ENCODE measurements around the gene GSE1.

GSE1 gene

DNA sequence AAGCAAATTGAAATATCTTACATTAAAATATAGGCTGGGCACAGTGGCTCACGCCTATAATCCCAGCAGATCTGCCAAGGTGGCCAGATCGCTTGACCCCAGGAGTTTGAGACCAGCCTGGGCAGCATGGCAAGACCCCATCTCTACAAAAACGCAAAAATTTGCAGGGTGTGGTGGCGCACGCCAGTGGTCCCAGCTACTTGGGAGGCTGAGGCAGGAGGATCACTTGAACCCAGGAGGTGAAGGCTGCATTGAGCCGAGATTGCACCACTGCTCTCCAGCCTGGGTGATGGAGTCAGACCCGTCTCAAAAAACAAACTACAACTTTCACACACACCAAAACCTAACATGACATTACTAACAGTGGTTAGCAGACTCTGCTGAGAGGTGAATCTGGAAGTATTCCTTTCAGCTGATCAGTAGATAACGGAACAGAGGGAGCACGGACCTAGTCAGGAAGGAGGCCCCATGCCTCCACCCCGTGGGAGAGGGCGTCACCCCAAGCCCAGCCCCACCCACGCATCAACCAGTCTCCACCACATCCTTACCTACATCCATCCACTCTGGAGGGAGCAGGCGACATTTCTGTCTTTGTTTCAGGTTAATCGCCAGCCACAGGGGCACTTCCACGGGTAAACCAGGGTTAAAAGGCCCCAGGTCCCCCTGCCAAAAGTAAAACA lies 73.9 kb downstream of the GSE1 start:
- no peak for DNase-seq

DNA sequence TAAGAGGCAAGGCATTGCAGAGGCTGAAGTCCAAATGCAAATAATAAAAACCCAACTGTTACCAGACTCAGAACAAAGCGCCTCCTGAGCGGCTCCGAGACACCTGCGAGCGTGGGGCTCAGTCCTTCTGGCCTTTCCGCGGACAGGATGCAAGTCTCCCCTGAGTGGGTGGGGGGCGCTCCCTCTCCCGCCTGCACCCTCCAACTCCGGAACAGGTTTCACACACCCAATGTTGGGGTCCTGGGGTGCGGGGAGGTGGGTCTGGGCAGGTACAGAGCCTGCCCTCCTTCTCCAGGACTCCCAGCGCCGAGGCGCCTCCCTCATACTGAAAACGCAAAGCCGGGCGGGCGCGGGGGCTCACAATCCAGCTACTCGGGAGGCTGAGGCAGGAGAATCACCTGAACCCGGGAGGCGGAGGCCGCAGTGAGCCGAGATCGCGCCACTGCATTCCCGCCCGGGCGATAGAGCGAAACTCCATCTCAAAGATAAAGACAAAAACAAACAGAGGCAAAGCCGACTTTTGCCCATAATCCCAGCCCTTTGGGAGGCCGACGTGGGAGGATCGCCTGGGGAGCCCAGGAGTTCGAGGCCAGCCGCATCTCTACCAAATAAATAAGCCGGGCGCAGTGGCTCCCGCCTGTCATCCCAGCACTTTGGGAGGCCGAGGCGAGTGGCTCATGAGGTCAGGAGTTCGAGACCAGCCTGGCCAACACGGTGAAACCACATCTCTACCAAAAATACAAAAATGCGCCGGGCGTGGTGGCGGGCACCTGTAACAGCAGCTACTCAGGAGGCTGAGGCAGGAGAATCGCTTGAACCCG lies 74.7 kb downstream of the GSE1 start:
- no peak for DNase-seq

- DNase-seq, result peak; percentile 94
These were observed 75.6 kb downstream of the GSE1 start, which contains the start of gene GINS2 for GRCh38 chr16:85688586-85689284. Gene GINS2, minus strand, starts transcription at chr16:85688954. Its CDS starts 56 bp downstream, at chr16:85688898.

GRCh38 chr16:85689285-85689949 lies 76.3 kb downstream of the GSE1 start:
- no peak for DNase-seq

GRCh38 chr16:85689950-85690320 lies 76.8 kb downstream of the GSE1 start:
- DNase-seq, result no peak

DNA sequence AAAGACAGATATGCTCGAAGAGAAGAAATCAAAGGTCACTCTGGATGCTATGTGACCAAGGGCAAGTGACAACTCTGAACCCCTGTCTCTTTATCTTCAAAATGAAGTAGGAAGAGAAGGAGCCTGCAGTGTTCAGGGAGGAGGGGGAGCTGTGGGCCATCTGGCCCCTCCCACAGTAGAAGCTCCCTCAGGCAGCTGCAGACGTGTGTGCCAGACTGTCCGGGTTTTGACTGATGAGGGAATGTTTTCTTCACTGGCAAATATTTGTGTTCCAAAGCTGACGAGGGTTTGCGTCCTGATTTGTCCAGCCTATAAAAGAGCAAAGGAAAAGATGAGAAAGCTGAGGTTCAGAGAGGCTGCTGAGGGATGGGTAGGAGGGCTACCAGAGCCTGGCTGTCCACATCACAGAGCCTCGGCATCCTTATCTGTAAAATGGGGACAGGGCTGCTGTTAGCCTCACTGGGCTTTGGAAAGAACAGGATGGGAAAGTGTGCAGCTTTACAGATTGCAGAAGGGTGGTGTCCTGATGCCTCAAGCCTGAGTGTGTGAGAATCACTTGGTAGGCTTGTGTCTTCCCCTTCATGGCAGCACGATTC lies 77.4 kb downstream of the GSE1 start:
- no peak for DNase-seq

DNA sequence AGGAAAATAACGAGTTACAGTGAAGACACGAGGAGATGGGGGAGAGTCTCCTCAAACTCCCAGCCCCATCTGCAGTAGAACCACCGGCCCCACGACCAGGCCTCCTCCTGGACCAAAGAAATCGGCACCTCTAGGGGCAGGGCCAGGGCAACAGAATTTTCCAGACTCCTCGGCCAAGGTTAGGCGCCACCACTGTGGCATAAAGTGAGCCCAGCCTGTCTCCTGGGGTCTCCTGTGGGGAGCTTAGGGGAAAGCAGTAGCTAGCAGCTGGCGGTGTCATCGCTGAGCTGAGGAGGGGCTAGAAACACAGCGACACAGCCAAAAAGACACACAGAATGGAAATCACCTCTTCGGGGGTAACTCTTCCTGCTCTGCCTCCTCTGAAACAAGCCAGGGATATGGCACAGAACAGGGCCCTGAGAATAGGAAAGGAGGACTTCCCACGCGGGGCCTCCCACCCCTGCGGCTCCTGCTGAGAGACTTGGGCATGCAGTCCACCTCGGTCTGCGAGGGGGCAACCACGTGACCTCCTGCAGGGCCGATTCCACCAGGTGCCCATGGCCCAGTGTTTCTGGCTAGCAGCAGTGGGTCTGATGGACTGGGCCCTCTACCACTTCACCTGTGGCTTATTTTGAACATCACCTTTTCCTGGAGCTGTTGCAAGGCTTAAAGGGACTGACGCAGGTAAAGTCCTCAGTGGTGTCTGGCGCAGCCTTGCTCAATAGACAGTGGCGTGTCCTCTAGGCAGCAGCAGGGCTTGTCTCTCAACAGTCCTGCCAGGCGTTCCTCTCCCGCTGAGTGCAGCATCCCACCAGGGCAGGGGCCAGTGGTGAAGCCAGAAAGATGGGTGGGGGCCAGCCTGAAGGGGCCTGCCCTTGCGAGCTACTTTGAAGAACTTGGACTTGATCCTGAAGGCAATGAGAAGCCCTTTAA lies 82.3 kb downstream of the GSE1 start:
- no peak for DNase-seq

- no peak for DNase-seq
These were observed 83.7 kb downstream of the GSE1 start for GRCh38 chr16:85696781-85697180.

GRCh38 chr16:85697431-85697830 lies 84.3 kb downstream of the GSE1 start:
- DNase-seq, result no peak

DNA sequence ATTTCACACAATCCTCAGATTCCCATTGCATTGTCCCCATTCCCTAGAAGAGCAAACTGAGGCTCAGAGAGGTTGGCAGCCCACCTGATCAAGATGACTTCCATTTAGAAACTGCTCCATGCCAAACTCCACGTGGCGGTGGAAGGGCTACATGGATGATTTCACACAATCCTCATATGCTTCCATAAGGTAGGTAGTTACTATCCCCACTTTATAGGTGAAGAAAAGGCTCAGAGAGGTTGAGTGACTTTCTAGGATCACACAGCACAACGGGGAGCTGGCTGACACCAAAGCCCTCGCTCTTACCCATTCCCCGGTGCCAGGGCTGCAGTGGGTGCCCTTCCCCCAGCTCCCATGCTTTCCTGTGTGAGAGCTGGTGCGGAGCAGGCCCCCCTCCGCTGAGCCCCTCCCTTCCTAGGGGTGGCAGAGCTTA lies 85.4 kb downstream of the GSE1 start:
- no peak for DNase-seq

GRCh38 chr16:85698935-85699558 lies 85.9 kb downstream of the GSE1 start:
- peak; percentile 7 for DNase-seq

DNA sequence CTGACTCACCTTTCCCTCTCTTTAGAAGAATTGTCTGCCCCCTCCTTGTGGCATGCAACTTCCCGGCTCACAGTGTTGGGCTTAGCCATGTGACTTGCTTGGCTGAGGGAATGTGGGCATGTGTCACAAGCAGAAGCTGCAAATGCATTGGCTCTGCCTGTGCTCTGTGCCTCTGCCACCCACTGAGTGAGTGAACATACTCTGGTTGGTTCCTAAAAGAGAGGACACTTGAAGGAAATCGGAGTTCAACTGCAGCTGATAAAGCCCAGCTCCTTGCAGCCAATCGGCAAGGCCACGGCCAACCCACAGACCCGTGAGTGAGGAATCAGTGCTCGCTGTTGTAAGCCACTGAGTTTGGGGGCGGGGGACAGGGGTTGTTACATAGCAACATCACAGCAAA lies 86.5 kb downstream of the GSE1 start:
- DNase-seq, result peak; percentile 52

- no peak for DNase-seq
These were observed 90.9 kb downstream of the GSE1 start for GRCh38 chr16:85704011-85704410.

DNA sequence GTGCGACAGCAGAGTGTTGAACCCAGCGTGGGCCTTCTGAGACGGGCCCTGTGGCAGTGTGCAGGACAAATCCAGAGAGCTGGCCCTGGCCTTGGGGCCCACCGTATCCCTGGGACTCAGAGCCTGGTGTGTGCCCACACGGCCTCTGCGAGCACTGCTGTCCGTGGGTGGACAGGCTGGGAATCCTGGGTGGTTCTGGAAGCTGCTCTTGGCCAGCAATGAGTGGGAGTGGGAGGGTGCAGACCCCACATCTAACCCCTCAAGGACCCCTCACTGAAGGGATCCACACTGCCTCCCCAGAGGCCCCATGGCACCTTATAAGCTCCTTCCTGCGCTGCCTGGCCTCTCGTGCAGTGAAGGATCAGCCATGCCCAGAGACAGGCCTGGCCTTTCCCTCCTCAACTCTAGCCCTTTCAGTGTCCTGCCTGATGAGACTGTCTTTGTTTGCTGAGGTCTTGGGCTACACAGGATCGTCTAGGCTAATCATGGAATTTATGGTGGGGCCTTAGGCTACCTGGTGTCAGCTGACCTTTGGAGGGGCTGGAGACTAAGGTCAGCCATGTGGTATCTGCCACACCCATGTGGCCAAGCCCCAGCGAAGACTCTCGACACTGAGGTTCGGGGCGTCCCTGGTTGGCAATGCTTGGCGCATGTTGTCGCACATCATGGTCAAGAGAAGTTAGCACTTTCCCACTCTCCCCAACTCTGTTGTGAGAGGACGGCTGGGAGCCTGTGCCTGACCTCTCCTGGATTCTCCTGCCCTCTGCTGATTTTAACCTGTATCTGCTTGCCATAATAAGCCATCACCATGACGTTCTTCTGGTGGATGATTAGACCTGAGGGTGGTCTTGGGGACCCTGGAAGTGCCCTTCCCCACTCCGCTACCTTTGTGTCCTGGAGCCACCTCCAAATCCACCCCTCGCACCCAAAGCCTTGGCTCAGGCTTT lies 92.1 kb downstream of the GSE1 start:
- no peak for DNase-seq

- no peak for DNase-seq
These were observed 93.4 kb downstream of the GSE1 start for GRCh38 chr16:85706449-85707034.

DNA sequence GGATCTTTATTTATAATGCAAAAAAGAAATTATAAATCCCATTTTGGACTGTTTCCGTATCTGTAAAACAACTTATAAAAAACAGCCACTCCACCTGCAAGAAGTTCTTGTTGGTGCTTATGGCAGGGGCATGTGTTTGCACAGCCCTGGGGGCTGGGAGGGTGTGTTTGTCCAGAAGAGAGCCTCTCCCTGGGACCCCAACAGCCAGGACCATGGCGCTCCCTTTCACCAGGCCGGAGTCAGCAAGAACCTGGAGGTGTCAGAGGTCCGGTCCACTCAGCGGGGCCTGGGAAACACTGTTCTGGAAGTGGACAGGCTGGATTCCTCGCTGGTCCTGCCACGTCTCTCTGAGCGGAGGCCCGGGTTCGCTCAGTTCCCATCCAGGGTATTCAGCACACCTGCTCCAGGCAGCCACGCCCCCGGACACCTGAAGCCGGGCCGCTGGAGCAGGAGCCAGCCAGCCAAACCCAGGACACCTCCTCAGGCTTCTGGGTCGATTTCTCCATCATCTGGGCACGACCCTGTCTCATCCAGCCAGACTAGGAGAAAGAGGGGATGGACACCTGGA lies 94.5 kb downstream of the GSE1 start:
- no peak for DNase-seq

GRCh38 chr16:85708338-85708737 lies 95.2 kb downstream of the GSE1 start:
- DNase-seq, result no peak

GRCh38 chr16:85709766-85710585 lies 96.9 kb downstream of the GSE1 start:
- DNase-seq, result no peak
